ENCODE measurements around the gene ZIC3. TPM values are rescaled to one million over a fixed set of nuclear protein-coding genes. Genes with fewer than 3 reads are reported as not detected.

ZIC3 gene
- total RNA-seq, 4 donors from 2014 or later, result not detected

DNA sequence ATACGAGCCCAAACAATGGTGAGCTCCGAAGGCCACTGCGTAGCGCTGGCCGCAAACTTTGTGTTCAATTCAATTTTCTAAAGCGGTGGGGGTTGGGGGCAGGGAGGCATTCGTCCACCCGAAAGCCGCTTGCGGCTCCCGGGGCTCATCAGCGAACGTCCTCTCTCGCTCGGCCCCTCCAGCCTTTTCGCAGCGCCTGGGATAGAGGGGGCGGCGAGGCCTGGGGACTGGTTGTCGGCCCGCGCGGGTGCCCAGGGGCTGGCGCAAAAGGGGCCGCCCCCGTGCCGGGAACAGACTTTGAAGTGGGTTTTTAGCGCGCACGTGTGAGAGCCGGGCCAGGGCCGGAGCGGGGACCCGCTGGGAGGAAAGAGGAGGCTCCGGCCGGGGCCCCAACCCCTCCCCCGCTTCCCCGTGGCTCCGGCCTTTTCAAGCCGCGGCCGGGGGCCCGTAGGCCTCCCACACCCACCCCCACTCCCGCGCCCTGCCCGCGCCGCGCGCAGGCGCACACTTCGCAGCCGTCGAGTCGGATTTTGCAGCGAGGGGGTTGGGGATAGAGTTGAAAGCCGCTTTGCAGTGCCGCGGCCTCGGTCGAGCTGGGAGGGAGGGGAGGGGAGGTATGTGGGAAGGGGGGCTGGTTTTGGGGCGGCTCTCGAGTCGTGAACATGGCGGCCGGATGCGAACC lies 8.3 kb downstream of the ZIC3 start:
- Histone ChIP-seq H3K4me3 (no peak overlapping the region), H3K36me3 (no peaks in the 10 kb centered on the region), H3K27me3 (peaks cover 4 to 85% of the 10 kb centered on the region in 2 donors), H3K27ac (no peak overlapping the region), H3K4me1 (no peaks in the 10 kb centered on the region), H3K9me3 (no peaks in the 10 kb centered on the region)
- no peak for DNase-seq
- no peak for TF ChIP-seq CTCF (IDR thresholded peaks at IDR 0.05)
- no peak for TF ChIP-seq POLR2A (IDR thresholded peaks at IDR 0.05)
- intact Hi-C loops (cut with DNase I; ENCODE audit: low total_unique reads), result no loop called here

DNA sequence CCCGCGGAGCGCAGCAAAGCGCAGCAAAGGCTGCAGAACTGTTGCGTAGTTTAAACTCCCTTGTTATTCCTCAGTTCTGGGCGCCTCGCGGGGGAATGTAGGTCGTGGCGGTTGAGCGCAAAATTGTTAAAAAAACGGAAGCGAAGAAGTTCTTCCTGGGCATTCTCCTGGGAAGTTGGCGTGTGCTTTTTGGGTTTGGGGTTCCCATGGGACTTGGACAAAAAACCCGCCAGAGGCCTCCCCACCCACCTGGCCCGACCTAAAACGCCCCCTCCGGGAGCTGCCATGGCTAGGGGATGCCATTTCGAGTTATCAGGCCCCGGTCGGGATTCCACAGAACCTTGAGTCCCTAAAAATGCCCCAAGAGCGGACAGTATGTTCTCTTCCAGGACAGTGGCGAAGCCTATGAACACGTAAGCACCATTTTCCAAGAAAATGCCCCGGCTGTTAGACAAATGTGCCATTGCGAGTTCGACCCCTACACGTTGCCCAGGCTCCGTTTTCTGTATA lies 8.9 kb downstream of the ZIC3 start:
- Histone ChIP-seq H3K27ac (no peak overlapping the region), H3K4me3 (no peak overlapping the region), H3K9me3 (no peaks in the 10 kb centered on the region), H3K36me3 (no peaks in the 10 kb centered on the region), H3K27me3 (peaks cover 4 to 79% of the 10 kb centered on the region in 2 donors), H3K4me1 (no peaks in the 10 kb centered on the region)
- no peak for DNase-seq
- TF ChIP-seq POLR2A (IDR thresholded peaks at IDR 0.05), result no peak
- intact Hi-C loops (cut with DNase I; ENCODE audit: low total_unique reads), result no loop called here

DNA sequence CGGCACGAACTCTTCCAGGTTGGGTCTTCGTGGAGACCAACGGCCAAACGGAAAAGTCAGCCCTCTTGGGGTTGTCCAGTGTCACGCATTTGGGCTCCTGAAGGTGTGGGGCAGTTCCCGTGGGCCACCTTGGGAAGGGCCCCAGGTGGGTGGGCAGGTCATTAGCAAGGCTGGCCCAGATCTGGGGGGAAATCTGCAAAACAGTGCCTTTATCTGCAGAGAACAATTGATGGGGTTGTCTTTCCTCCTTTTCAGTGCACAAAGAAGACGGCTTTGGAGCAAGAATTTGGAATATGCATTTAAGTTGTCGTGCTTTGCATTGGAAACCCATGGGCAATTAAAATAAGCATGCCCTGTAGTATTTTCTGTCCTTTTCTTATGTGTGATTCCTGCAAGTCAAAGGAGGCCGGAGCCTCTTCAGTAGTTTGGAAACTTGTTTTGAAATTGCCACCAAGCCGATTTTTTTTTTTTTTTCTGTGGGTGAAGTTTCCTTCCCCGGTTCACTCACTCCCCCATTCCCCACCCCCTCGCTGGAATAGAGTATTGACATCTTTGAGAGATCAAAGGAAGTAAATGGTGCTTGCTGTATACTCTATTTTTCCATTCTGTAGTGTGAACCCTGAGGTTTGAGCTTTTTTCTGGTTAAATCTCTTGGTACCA lies 9.8 kb downstream of the ZIC3 start:
- H3K27ac ChIP-seq, result no peak overlapping the region
- H3K27me3 ChIP-seq, result peaks cover 4 to 72% of the 10 kb centered on the region in 2 donors
- no peak for TF ChIP-seq POLR2A (IDR thresholded peaks at IDR 0.05)
- no peak for TF ChIP-seq CTCF (IDR thresholded peaks at IDR 0.05)
- H3K36me3 ChIP-seq, result no peaks in the 10 kb centered on the region
- H3K9me3 ChIP-seq, result no peaks in the 10 kb centered on the region
- intact Hi-C loops (cut with DNase I; ENCODE audit: low total_unique reads), result no loop called here
- H3K4me1 ChIP-seq, result no peaks in the 10 kb centered on the region
- H3K4me3 ChIP-seq, result no peak overlapping the region
- no peak for DNase-seq

DNA sequence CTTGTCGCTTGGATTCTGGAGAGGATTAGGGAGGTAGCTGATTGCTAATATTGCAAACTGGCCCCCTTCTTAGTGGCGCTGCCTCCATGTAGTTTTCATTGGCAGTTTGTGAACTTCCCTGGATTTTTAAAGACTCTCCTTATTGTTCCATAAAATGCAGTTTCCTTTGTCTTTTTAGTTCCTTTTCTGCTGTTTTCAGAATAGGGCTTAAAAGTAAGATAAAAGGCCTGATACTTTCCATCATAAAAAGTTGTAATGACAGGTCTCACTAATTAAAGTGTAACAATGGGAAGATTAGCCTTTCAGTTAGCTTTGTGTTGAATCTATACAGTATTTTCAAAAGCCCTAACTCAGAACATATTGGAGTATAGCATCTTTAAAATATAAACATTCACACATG lies 21.2 kb downstream of the ZIC3 start:
- Histone ChIP-seq H3K27ac (no peak overlapping the region), H3K36me3 (no peaks in the 10 kb centered on the region), H3K4me3 (no peak overlapping the region), H3K9me3 (no peaks in the 10 kb centered on the region), H3K4me1 (no peaks in the 10 kb centered on the region), H3K27me3 (peaks cover 0 to 7% of the 10 kb centered on the region in 2 donors)
- DNase-seq, result no peak
- no peak for TF ChIP-seq CTCF (IDR thresholded peaks at IDR 0.05)
- no peak for TF ChIP-seq POLR2A (IDR thresholded peaks at IDR 0.05)
- intact Hi-C loops (cut with DNase I; ENCODE audit: low total_unique reads), result no loop called here

- H3K36me3 ChIP-seq, result no peaks in the 10 kb centered on the region
- intact Hi-C loops (cut with DNase I; ENCODE audit: low total_unique reads), result no loop called here
- TF ChIP-seq CTCF (IDR thresholded peaks at IDR 0.05) (no peak), POLR2A (IDR thresholded peaks at IDR 0.05) (no peak)
Measured at GRCh38 chrX:137600769-137601168, 34.8 kb downstream of the ZIC3 start.

More at GRCh38 chrX:137600769-137601168, 34.8 kb downstream of the ZIC3 start:
- Histone ChIP-seq H3K27ac (no peak overlapping the region), H3K27me3 (no peaks in the 10 kb centered on the region), H3K4me3 (no peak overlapping the region), H3K4me1 (no peaks in the 10 kb centered on the region), H3K9me3 (no peaks in the 10 kb centered on the region)
- DNase-seq, result no peak

Small RNA genes within 50 kb of the gene (small RNA-seq; reads per million reads assigned to genes)
- gene RN7SL325P, result not detected
